ENCODE data around the gene MYH3. TPM values are rescaled to one million over a fixed set of nuclear protein-coding genes. Genes with fewer than 3 reads are reported as not detected.
A peak's percentile ranks its signal among the peaks of the same experiment; 100 is the strongest.
"Not testable (repeated sequence)": the region's sequence is repeated elsewhere in the genome, so short reads cannot be mapped to it uniquely, and the experiment has no call there.

The MYH3 gene
- total and polyA plus RNA-seq, 2 experiments from 2014 or later: 0.93 to 3.5 TPM

- Histone ChIP-seq H3K79me2 (peaks cover 83% of the 10 kb centered on the region), H2AFZ (peak overlapping the region; percentile 88), H4K20me1 (ENCODE audit: insufficient read depth, poor library complexity, severe bottlenecking) (no peaks in the 10 kb centered on the region), H3K4me1 (ENCODE audit: insufficient read depth) (peaks cover 12% of the 10 kb centered on the region), H3K36me3 (replicated peaks; ENCODE audit: insufficient read depth, low read depth) (no peaks in the 10 kb centered on the region), H3K27me3 (no peaks in the 10 kb centered on the region), H3K4me2 (peak overlapping the region; percentile 80), H3K9me2 (replicated peaks; ENCODE audit: insufficient read depth) (no peaks in the 10 kb centered on the region), H3K9me3 (ENCODE audit: low read depth) (no peaks in the 10 kb centered on the region), H3K4me3 (peak overlapping the region; percentile 95), H3K27ac (peak overlapping the region; percentile 96)
- no peak for TF ChIP-seq CTCF (IDR thresholded peaks at IDR 0.05; ENCODE audit: poor library complexity)
- no peak for DNase-seq (ENCODE audit: low spot score)
- 19% methylated on average over 18 of the region's 18 CpGs for WGBS (ENCODE audit: low lambda C conversion rate, missing lambda C conversion rate)
These were observed 41.1 kb upstream of the MYH3 start for GRCh38 chr17:10698096-10698818.

- Histone ChIP-seq H3K4me3 (peak within 1 kb of the TSS; percentile 95), H3K36me3 (replicated peaks; ENCODE audit: insufficient read depth, low read depth) (no peaks in the 10 kb centered on the region), H2AFZ (peak within 1 kb of the TSS; percentile 88), H4K20me1 (ENCODE audit: insufficient read depth, poor library complexity, severe bottlenecking) (no peaks in the 10 kb centered on the region), H3K9me2 (replicated peaks; ENCODE audit: insufficient read depth) (no peaks in the 10 kb centered on the region), H3K9me3 (ENCODE audit: low read depth) (no peaks in the 10 kb centered on the region), H3K4me2 (peak within 1 kb of the TSS; percentile 85), H3K79me2 (peaks cover 80% of the 10 kb centered on the region), H3K4me1 (ENCODE audit: insufficient read depth) (peaks cover 12% of the 10 kb centered on the region), H3K27me3 (no peaks in the 10 kb centered on the region), H3K27ac (peak within 1 kb of the TSS; percentile 96)
- peak; percentile 50 for TF ChIP-seq CTCF (IDR thresholded peaks at IDR 0.05; ENCODE audit: poor library complexity)
- no peak for TF ChIP-seq EZH2phosphoT487 (IDR thresholded peaks at IDR 0.05; ENCODE audit: low read depth, severe bottlenecking, unreplicated experiment)
- DNase-seq (ENCODE audit: low spot score): peak; percentile 97
- under 1% methylated on average over 73 of the region's 84 CpGs for WGBS (ENCODE audit: low lambda C conversion rate, missing lambda C conversion rate)
These were observed 40.3 kb upstream of the MYH3 start, which contains the start of the genes ADPRM and SCO1 for GRCh38 chr17:10697092-10698081. TSS of gene ADPRM (plus strand) at chr17:10697594. CDS start at chr17:10704927, 7,333 bp downstream. TSS of gene SCO1 (minus strand) at chr17:10697533. CDS start at chr17:10697507, 26 bp downstream.

- H3K9me3 ChIP-seq (ENCODE audit: low read depth); H3K27me3 ChIP-seq; DNase-seq (ENCODE audit: low spot score); H3K36me3 ChIP-seq (replicated peaks; ENCODE audit: insufficient read depth, low read depth); H3K9me2 ChIP-seq (replicated peaks; ENCODE audit: insufficient read depth); H4K20me1 ChIP-seq (ENCODE audit: insufficient read depth, poor library complexity, severe bottlenecking); H2AFZ ChIP-seq: not testable (repeated sequence)
- WGBS (ENCODE audit: low lambda C conversion rate, missing lambda C conversion rate): 86% methylated on average over 17 of the region's 17 CpGs
- H3K4me3 ChIP-seq: peak overlapping the region; percentile 95
- peaks cover 84% of the 10 kb centered on the region for H3K79me2 ChIP-seq
- peaks cover 12% of the 10 kb centered on the region for H3K4me1 ChIP-seq (ENCODE audit: insufficient read depth)
- H3K4me2 ChIP-seq: peak overlapping the region; percentile 85
- H3K27ac ChIP-seq: peak overlapping the region; percentile 96
These were observed 38.8 kb upstream of the MYH3 start for GRCh38 chr17:10695875-10696407.

GRCh38 chr17:10687499-10687898 lies 30.4 kb upstream of the MYH3 start:
- TF ChIP-seq EZH2 (IDR thresholded peaks at IDR 0.05; ENCODE audit: borderline replicate concordance): no peak
- no peak for TF ChIP-seq EZH2phosphoT487 (IDR thresholded peaks at IDR 0.05; ENCODE audit: low read depth, severe bottlenecking, unreplicated experiment)
- TF ChIP-seq CTCF (IDR thresholded peaks at IDR 0.05; ENCODE audit: poor library complexity): no peak
- no peaks in the 10 kb centered on the region for H3K9me3 ChIP-seq (ENCODE audit: low read depth)
- no peaks in the 10 kb centered on the region for H3K27me3 ChIP-seq
- H2AFZ ChIP-seq: no peak overlapping the region
- 98% methylated on average over 2 of the region's 2 CpGs for WGBS (ENCODE audit: low lambda C conversion rate, missing lambda C conversion rate)
- no peaks in the 10 kb centered on the region for H4K20me1 ChIP-seq (ENCODE audit: insufficient read depth, poor library complexity, severe bottlenecking)
- H3K4me1 ChIP-seq (ENCODE audit: insufficient read depth): no peaks in the 10 kb centered on the region
- no peak for DNase-seq (ENCODE audit: low spot score)
- H3K4me3 ChIP-seq: no peak overlapping the region
- no peak overlapping the region for H3K27ac ChIP-seq
- H3K9me2 ChIP-seq (replicated peaks; ENCODE audit: insufficient read depth): no peaks in the 10 kb centered on the region
- H3K36me3 ChIP-seq (replicated peaks; ENCODE audit: insufficient read depth, low read depth): no peaks in the 10 kb centered on the region
- H3K4me2 ChIP-seq: no peak overlapping the region
- peaks cover 34% of the 10 kb centered on the region for H3K79me2 ChIP-seq

Data from hepatocyte (in vitro differentiated cells).